Lower lobe of right lung (tissue), 2 donors: Measurements from ENCODE around the gene FAM53B. TPM values are rescaled to one million over a fixed set of nuclear protein-coding genes. Genes with fewer than 3 reads are reported as not detected.

Experiments
- ATAC-seq, 2 donors: fragments of 200-7000 bp; cut with Tn5 transposase; one replicate each; pipeline ENCODE4 v1.9.1; 2020 to 2022; ENCODE audit warnings: mild to moderate bottlenecking in 2 of 2, moderate library complexity in 2 of 2
- DNase-seq: peaks from one replicate; pipeline ENCODE4 v3.0.0-alpha.2; 2020
- H3K27ac ChIP-seq: fragments of 200-600 bp; one replicate; pipeline ENCODE4 v1.8.0; 2022
- H3K27me3 ChIP-seq: fragments of 200-600 bp; one replicate; pipeline ENCODE4 v1.8.0; 2022; ENCODE audit warnings: low read depth
- H3K36me3 ChIP-seq: fragments of 200-600 bp; one replicate; pipeline ENCODE4 v1.8.0; 2022; ENCODE audit warnings: mild to moderate bottlenecking
- H3K4me1 ChIP-seq: fragments of 200-600 bp; one replicate; pipeline ENCODE4 v1.8.0; 2022
- H3K4me3 ChIP-seq: fragments of 200-600 bp; one replicate; pipeline ENCODE4 v1.8.0; 2022; ENCODE audit warnings: mild to moderate bottlenecking
- H3K9me3 ChIP-seq: fragments of 200-600 bp; one replicate; pipeline ENCODE4 v1.8.0; 2022
- intact Hi-C: fragments of 100-400 bp; cut with DNase I; formaldehyde crosslinking; loops from one replicate; pipeline ENCODE4 v1.11.0; 2022
- total RNA-seq: library from RNA; stranded (reverse); fragmentation: NEBNext Ultra II Directional; extraction: Animal tissue kit (Norgen Biotek cat#: 25700); gene quantifications from one replicate; pipeline ENCODE4 v1.2.1, GENCODE V29; 2021
- TF ChIP-seq, protein P1 (sequence below): fragments of 200-600 bp; IDR thresholded peaks from one replicate; pipeline ENCODE4 v1.8.0; 2022; ENCODE audit warnings: antibody characterized with exemption, mild to moderate bottlenecking
- donor health status: DM: no; HTN: yes; CAD: no; lungs with severe emphysema.

Gene FAM53B
- total RNA-seq, 1 donor from 2014 or later = 40.7 TPM

DNA sequence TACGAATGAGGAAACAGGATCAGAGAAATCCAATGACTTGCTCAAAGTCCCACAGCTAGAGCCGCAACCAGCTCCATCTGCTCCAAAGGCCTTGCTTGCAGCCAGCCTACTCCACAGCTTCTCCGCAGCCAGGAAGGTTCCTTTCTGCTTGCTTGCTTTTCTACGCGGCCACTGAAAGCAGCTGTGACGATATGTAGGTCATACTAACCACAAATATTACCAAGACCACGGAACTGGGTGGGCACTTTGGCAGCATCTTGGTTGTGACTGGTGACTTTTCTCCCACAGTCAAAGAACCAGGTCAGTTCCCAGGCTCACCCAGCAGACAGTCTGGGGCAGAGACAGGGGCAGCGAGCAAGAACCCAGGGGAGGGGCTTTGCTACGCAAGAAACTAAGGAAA lies 86.4 kb downstream of the FAM53B start:
- H3K27me3 ChIP-seq = no peaks in the 10 kb centered on the region
- TF ChIP-seq, protein P1, sequence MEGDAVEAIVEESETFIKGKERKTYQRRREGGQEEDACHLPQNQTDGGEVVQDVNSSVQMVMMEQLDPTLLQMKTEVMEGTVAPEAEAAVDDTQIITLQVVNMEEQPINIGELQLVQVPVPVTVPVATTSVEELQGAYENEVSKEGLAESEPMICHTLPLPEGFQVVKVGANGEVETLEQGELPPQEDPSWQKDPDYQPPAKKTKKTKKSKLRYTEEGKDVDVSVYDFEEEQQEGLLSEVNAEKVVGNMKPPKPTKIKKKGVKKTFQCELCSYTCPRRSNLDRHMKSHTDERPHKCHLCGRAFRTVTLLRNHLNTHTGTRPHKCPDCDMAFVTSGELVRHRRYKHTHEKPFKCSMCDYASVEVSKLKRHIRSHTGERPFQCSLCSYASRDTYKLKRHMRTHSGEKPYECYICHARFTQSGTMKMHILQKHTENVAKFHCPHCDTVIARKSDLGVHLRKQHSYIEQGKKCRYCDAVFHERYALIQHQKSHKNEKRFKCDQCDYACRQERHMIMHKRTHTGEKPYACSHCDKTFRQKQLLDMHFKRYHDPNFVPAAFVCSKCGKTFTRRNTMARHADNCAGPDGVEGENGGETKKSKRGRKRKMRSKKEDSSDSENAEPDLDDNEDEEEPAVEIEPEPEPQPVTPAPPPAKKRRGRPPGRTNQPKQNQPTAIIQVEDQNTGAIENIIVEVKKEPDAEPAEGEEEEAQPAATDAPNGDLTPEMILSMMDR = no peak
- no peaks in the 10 kb centered on the region for H3K9me3 ChIP-seq
- ATAC-seq (peak in 1 of 2 donors; percentile 10), DNase-seq (no peak)
- intact Hi-C loops = no loop called here
- no peak overlapping the region for H3K4me3 ChIP-seq
- H3K4me1 ChIP-seq = peaks cover 62% of the 10 kb centered on the region
- peak overlapping the region; percentile 32 for H3K27ac ChIP-seq
- H3K36me3 ChIP-seq = no peaks in the 10 kb centered on the region

GRCh38 chr10:124656541-124656940 lies 87.6 kb downstream of the FAM53B start:
- H3K36me3 ChIP-seq = no peaks in the 10 kb centered on the region
- ATAC-seq (no peak), DNase-seq (no peak)
- peaks cover 73% of the 10 kb centered on the region for H3K4me1 ChIP-seq
- no peak overlapping the region for H3K4me3 ChIP-seq
- no peaks in the 10 kb centered on the region for H3K9me3 ChIP-seq
- H3K27ac ChIP-seq = no peak overlapping the region
- intact Hi-C loops = no loop called here
- no peaks in the 10 kb centered on the region for H3K27me3 ChIP-seq
- TF ChIP-seq, protein P1 = no peak

DNA sequence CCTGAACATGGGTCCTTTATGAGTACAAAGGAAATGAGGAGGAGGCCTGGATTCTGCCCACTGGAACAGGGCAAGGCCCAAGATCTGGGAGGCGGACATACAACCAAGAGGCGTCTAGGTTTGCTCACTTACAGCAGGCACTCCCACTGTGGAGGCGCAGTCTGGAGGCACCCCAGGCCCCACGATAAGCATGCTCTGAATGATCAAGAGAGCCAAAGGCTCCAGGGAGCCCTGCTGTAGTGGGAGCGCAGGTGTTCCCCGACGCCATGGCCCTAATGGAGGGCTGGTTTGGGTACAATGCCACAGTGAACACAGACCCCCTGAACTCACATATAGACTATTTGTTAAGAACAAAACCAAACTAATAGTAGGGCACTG lies 88.1 kb downstream of the FAM53B start:
- H3K27me3 ChIP-seq = no peaks in the 10 kb centered on the region
- H3K36me3 ChIP-seq = no peaks in the 10 kb centered on the region
- H3K4me1 ChIP-seq = peaks cover 77% of the 10 kb centered on the region
- H3K27ac ChIP-seq = no peak overlapping the region
- ATAC-seq = no peak
- no peak for DNase-seq
- intact Hi-C loops = no loop called here
- no peaks in the 10 kb centered on the region for H3K9me3 ChIP-seq
- TF ChIP-seq, protein P1 = no peak
- H3K4me3 ChIP-seq = no peak overlapping the region

GRCh38 chr10:124655191-124656112 lies 88.7 kb downstream of the FAM53B start:
- no peaks in the 10 kb centered on the region for H3K36me3 ChIP-seq
- intact Hi-C loops = no loop called here
- TF ChIP-seq, protein P1 = no peak
- no peaks in the 10 kb centered on the region for H3K27me3 ChIP-seq
- H3K4me3 ChIP-seq = no peak overlapping the region
- ATAC-seq = no peak
- DNase-seq = no peak
- H3K4me1 ChIP-seq = peaks cover 79% of the 10 kb centered on the region
- peak overlapping the region; percentile 72 for H3K27ac ChIP-seq
- H3K9me3 ChIP-seq = no peaks in the 10 kb centered on the region

GRCh38 chr10:124654686-124655085 lies 89.5 kb downstream of the FAM53B start:
- no peak for DNase-seq
- Histone ChIP-seq H3K36me3 (no peaks in the 10 kb centered on the region), H3K27ac (peak overlapping the region; percentile 72), H3K27me3 (no peaks in the 10 kb centered on the region), H3K4me1 (peaks cover 79% of the 10 kb centered on the region), H3K9me3 (no peaks in the 10 kb centered on the region), H3K4me3 (no peak overlapping the region)
- TF ChIP-seq, protein P1 = no peak
- ATAC-seq = peak in 1 of 2 donors; percentile 1
- intact Hi-C loops = no loop called here
